Measurements from ENCODE around the gene NEK2. TPM values are rescaled to one million over a fixed set of nuclear protein-coding genes. Genes with fewer than 3 reads are reported as not detected.
"Not testable (repeated sequence)": the region's sequence is repeated elsewhere in the genome, so short reads cannot be mapped to it uniquely, and the experiment has no call there.

The NEK2 gene
- total RNA-seq, 1 experiment from 2014 or later, result 42.1 TPM

GRCh38 chr1:211643324-211644212 is 31.9 kb downstream of the NEK2 start:
- Histone ChIP-seq H3K36me3 (no peaks in the 10 kb centered on the region), H3K27me3 (no peaks in the 10 kb centered on the region), H3K9me3 (no peaks in the 10 kb centered on the region), H3K4me3 (no peak overlapping the region)
- peak; percentile 94 for DNase-seq

- Histone ChIP-seq H3K36me3 (no peaks in the 10 kb centered on the region), H3K27me3 (no peaks in the 10 kb centered on the region), H3K4me3 (no peak overlapping the region), H3K9me3 (no peaks in the 10 kb centered on the region)
- DNase-seq, result no peak
These were observed 32.6 kb downstream of the NEK2 start for GRCh38 chr1:211642870-211643269.

DNA sequence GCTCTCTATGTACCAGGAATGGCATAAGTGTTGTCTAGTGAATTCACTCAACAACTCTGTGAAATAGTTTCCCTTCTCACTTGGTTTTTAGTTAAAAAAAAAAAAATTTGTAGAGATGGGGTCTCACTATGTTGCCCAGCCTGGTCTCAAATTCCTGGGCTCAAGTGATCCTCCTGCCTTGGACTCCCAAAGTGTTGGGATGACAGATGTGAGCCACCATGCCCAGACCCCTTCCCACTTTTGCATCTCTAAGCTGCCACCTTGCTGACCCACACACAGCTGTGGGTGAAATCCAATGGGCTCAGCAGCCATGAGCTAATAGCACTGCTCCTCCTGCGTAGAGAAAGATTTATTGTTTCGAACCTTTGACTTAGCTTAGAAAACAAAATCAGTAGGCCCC is 33.5 kb downstream of the NEK2 start:
- Histone ChIP-seq H3K4me3 (no peak overlapping the region), H3K27me3 (no peaks in the 10 kb centered on the region), H3K9me3 (no peaks in the 10 kb centered on the region), H3K36me3 (no peaks in the 10 kb centered on the region)
- DNase-seq, result no peak

DNA sequence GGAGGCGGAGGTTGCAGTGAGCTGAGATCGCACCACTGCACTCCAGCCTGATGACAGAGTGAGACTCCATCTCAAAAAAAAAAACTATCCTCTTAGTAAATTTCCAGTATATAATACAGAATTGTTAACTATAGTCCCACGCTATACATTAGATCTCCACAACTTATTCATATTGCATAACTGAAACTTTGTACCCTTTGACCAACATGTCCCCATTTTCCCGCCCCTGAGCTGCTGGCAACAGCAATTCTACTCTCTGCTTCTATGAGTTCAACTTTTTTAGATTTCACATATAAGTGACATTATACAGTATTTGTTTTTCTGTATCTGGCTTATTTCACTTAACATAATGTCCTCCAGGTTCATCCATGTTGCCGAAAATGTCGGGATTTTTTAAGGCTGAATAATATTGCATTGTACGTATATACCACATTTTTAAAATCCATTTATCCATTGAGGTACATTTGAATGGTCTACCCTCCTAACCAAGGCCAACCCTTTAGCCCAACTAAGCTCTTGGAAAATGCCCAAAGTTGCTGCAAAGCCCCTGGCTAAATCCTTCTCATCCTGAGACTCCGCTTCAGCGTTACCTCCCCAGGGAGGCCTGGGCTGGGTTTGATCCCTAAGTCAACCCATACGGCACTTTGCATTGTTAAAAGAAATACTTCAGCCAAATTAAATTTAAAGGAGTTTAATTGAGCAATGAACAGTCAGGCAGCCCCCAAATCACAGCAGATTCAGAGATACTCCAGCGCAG is 34.2 kb downstream of the NEK2 start:
- no peak overlapping the region for H3K4me3 ChIP-seq
- no peak for DNase-seq
- H3K36me3 ChIP-seq, result no peaks in the 10 kb centered on the region
- no peaks in the 10 kb centered on the region for H3K27me3 ChIP-seq
- no peaks in the 10 kb centered on the region for H3K9me3 ChIP-seq

- Histone ChIP-seq H3K4me3 (peak overlapping the region; percentile 37), H3K36me3 (no peaks in the 10 kb centered on the region), H3K27me3 (no peaks in the 10 kb centered on the region), H3K9me3 (no peaks in the 10 kb centered on the region)
- no peak for DNase-seq
These were observed 35.2 kb downstream of the NEK2 start for GRCh38 chr1:211640301-211640630.

DNA sequence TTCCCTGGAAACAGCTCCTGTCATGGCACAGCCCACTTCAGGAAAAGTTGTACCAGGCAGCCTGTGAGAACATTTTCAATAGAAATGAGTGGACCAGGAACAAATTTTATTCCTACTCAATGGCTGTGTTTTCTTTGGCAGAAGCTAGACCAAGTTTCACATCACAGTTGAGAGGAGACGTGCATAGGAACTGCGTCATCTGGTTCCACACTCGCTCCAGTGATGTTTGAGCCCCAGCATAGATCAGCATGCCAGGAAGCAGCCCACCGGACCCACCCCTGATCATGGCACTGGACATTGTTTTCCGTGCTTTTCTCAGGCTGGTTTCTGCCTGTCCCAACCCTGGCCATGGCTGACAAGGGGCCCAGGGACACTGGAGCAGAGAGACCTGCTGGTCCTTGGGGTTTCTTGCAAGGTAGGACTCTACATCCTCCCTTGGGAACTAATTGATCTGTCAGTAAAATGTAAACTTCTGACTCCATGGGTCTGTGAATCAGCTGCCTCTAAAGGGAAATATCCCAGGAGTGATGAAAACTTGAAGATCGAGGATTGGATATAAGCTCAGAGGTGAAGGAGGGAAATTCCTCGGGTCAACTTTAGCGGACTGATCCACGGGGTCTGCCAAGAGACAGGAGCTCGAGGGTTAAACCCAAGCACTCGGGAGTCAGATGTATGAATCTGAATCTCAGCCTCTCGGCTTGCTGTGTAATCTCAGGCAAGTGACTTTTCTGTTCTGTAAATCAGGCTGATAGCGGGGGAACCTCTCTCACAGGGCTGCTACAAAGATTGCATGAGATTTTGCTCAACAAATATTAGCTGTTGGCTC is 35.7 kb downstream of the NEK2 start:
- H3K9me3 ChIP-seq, result no peaks in the 10 kb centered on the region
- no peaks in the 10 kb centered on the region for H3K36me3 ChIP-seq
- DNase-seq, result peak; percentile 89
- no peaks in the 10 kb centered on the region for H3K27me3 ChIP-seq
- peak overlapping the region; percentile 37 for H3K4me3 ChIP-seq

DNA sequence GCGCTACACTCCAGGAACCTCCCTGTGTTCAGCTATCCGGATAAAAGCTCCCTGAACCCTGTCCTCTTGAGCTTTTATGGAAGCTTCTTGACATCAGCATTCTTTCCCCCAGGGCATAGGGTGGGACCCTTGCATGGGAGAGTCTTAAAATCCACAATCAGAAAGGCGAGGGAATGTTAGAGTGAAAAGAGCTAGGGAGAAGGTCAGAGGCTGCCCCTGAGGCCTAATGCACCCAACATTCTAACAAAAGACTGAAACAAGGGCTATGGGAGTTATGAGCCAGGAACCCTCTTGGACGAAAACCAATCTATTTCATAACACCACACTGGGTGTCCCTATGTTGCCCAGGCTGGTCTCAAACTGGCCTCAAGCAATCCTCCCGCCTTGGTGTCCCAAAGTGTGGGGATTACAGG is 36.7 kb downstream of the NEK2 start:
- no peak overlapping the region for H3K4me3 ChIP-seq
- no peaks in the 10 kb centered on the region for H3K27me3 ChIP-seq
- no peaks in the 10 kb centered on the region for H3K9me3 ChIP-seq
- no peaks in the 10 kb centered on the region for H3K36me3 ChIP-seq
- DNase-seq, result peak; percentile 68

GRCh38 chr1:211638246-211638645 is 37.2 kb downstream of the NEK2 start:
- no peaks in the 10 kb centered on the region for H3K9me3 ChIP-seq
- H3K4me3 ChIP-seq, result no peak overlapping the region
- no peaks in the 10 kb centered on the region for H3K36me3 ChIP-seq
- no peaks in the 10 kb centered on the region for H3K27me3 ChIP-seq
- DNase-seq, result no peak

DNA sequence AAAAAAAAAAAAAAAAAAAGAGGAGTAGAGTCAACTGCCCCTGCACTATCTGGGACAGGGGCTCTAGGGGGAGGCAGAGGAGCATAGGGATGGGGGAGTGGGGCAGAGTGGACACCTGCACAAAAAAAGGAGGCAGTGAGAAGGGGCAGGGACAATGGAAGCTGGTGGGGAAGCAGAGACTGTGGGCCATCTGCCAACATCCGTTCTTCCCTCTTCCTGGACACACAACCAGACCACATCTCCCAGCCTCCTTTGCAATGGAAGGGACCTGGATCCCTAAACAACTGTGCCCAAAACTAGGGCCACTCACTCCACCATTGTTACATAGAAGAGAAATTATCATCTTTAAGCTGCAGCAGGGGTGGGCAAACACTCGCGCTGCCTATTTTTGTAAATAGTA is 38.4 kb downstream of the NEK2 start:
- Histone ChIP-seq H3K9me3 (no peaks in the 10 kb centered on the region), H3K36me3 (no peaks in the 10 kb centered on the region), H3K27me3 (no peaks in the 10 kb centered on the region), H3K4me3 (no peak overlapping the region)
- no peak for DNase-seq

DNA sequence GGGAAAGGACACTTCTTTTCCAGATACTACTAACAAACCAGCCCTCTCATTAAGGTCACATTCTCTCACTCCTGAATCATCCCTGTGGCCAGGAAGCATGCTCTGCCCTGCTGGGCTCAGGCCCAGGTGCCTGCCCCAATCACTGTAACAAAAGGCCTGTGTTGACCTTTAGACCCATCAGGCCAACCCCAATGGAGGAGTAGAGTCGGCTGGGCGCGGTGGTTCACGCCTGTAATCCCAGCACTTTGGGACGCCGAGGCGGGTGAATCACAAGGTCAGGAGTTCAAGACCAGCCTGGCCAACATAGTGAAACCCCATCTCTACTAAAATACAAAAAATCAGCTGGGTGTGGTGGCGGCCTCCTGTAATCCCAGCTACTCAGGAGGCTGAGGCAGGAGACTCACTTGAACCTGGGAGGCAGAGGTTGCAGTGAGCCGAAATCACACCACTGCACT is 38.8 kb downstream of the NEK2 start:
- not testable (repeated sequence) for H3K9me3 ChIP-seq, H3K27me3 ChIP-seq, H3K36me3 ChIP-seq, H3K4me3 ChIP-seq
- DNase-seq, result peak; percentile 98

GRCh38 chr1:211635597-211636205 is 39.7 kb downstream of the NEK2 start:
- no peaks in the 10 kb centered on the region for H3K9me3 ChIP-seq
- H3K36me3 ChIP-seq, result no peaks in the 10 kb centered on the region
- DNase-seq, result no peak
- no peak overlapping the region for H3K4me3 ChIP-seq
- H3K27me3 ChIP-seq, result no peaks in the 10 kb centered on the region

- Histone ChIP-seq H3K4me3 (no peak overlapping the region), H3K36me3 (no peaks in the 10 kb centered on the region), H3K27me3 (no peaks in the 10 kb centered on the region), H3K9me3 (no peaks in the 10 kb centered on the region)
- no peak for DNase-seq
These were observed 40.5 kb downstream of the NEK2 start for GRCh38 chr1:211634931-211635330.

- no peaks in the 10 kb centered on the region for H3K9me3 ChIP-seq
- no peaks in the 10 kb centered on the region for H3K27me3 ChIP-seq
- DNase-seq, result no peak
- no peaks in the 10 kb centered on the region for H3K36me3 ChIP-seq
- H3K4me3 ChIP-seq, result no peak overlapping the region
These were observed 41.0 kb downstream of the NEK2 start for GRCh38 chr1:211634461-211634860.

DNA sequence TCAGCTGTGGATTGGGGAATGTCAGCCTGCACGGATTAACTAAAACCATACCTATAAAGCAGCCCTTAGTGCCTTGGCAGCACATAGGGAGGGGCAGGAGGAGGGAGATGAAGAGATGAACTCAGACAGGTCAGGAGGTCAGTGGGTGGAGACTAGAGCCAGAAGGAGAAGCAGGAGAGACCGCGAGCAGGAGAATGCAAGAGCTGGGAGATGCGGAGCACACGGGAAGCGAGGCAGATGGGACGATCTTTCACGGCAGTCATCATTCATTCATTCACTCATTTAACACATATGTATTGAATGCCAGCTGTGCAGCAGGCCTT is 41.9 kb downstream of the NEK2 start:
- DNase-seq, result peak; percentile 57
- no peaks in the 10 kb centered on the region for H3K27me3 ChIP-seq
- H3K9me3 ChIP-seq, result no peaks in the 10 kb centered on the region
- no peaks in the 10 kb centered on the region for H3K36me3 ChIP-seq
- H3K4me3 ChIP-seq, result no peak overlapping the region

GRCh38 chr1:211632808-211633523 is 42.5 kb downstream of the NEK2 start:
- no peak overlapping the region for H3K4me3 ChIP-seq
- H3K36me3 ChIP-seq, result no peaks in the 10 kb centered on the region
- peak; percentile 90 for DNase-seq
- H3K9me3 ChIP-seq, result no peaks in the 10 kb centered on the region
- no peaks in the 10 kb centered on the region for H3K27me3 ChIP-seq

- Histone ChIP-seq H3K36me3 (no peaks in the 10 kb centered on the region), H3K27me3 (no peaks in the 10 kb centered on the region), H3K4me3 (no peak overlapping the region), H3K9me3 (no peaks in the 10 kb centered on the region)
- DNase-seq, result peak; percentile 59
These were observed 43.2 kb downstream of the NEK2 start for GRCh38 chr1:211632117-211632807.
